H1 (cell line): ENCODE data around the gene NPTX1. TPM values are rescaled to one million over a fixed set of nuclear protein-coding genes. Genes with fewer than 3 reads are reported as not detected.

Source experiments
- CTCF ChIA-PET: fragments of 300-600 bp; sonication (Branson Sonifier 250); formaldehyde crosslinking; loops from one replicate; lab custom pipeline; 2021; ENCODE audit not compliant: partially characterized antibody; lab: Charles Lee
- POLR2A ChIA-PET: fragments of 300-600 bp; sonication (Branson Sonifier 250); formaldehyde crosslinking; loops from one replicate; lab custom pipeline; 2021; ENCODE audit warnings: inconsistent platforms; ENCODE audit not compliant: partially characterized antibody; lab: Charles Lee
- DNase-seq, 2 experiments: peaks; one replicate each; pipeline versions ENCODE4 v3.0.0 to v3.0.0-alpha.2; 2010 to 2022; ENCODE audit warnings: low spot score in 2 of 2, low read depth in 1 of 2, mixed read lengths in 1 of 2
- FAIRE-seq: peaks from 2 replicates; lab custom pipeline; 2011; peaks lifted over from hg19 to GRCh38; lab: Jason Lieb, UNC
- H2AFZ ChIP-seq: 2 replicates; pipeline ENCODE4 v1.8.1; 2012; ENCODE audit warnings: low read length, inconsistent platforms
- H2AK5ac ChIP-seq: 2 replicates; pipeline ENCODE4 v1.6.1; 2013; ENCODE audit warnings: low read depth, low read length
- H2BK120ac ChIP-seq: replicated peaks from 2 replicates; pipeline ENCODE3; 2013; ENCODE audit warnings: low read depth, low read length, inconsistent platforms
- H2BK12ac ChIP-seq: 2 replicates; pipeline ENCODE4 v1.6.1; 2013; ENCODE audit warnings: low read depth, low read length
- H2BK15ac ChIP-seq: 2 replicates; pipeline ENCODE4 v1.6.1; 2013; ENCODE audit warnings: low read length
- H2BK20ac ChIP-seq: 2 replicates; pipeline ENCODE4 v1.6.1; 2013; ENCODE audit warnings: low read length
- H2BK5ac ChIP-seq: 2 replicates; pipeline ENCODE4 v1.6.1; 2013; ENCODE audit warnings: low read depth, low read length
- H3K14ac ChIP-seq: 2 replicates; pipeline ENCODE4 v1.6.1; 2013; ENCODE audit warnings: inconsistent platforms; ENCODE audit not compliant: insufficient read length
- H3K18ac ChIP-seq: 2 replicates; pipeline ENCODE4 v1.6.1; 2013; ENCODE audit warnings: low read length; ENCODE audit errors: extremely low read depth
- H3K23ac ChIP-seq: 2 replicates; pipeline ENCODE4 v1.6.1; 2013; ENCODE audit warnings: inconsistent platforms; ENCODE audit not compliant: insufficient read length
- H3K23me2 ChIP-seq: 2 replicates; pipeline ENCODE4 v1.6.1; 2013; ENCODE audit warnings: low read depth, low read length
- H3K27ac ChIP-seq: 2 replicates; pipeline ENCODE4 v1.6.1; 2011; ENCODE audit warnings: low read depth, low read length, inconsistent platforms
- H3K27me3 ChIP-seq, 4 experiments: replicated peaks in 1 of 4; 1 replicate in 1 of 4; 2 replicates in 3 of 4; pipeline versions ENCODE4 v1.6.1 to v1.8.1; 2011 to 2013; ENCODE audit warnings: low read length in 3 of 4, mild to moderate bottlenecking in 3 of 4, inconsistent platforms in 2 of 4, mixed read lengths in 2 of 4, moderate library complexity in 1 of 4; ENCODE audit not compliant: control insufficient read depth in 3 of 4, insufficient read depth in 3 of 4; ENCODE audit errors: extremely low read depth in 1 of 4
- H3K36me3 ChIP-seq, 4 experiments: 2 replicates each; pipeline versions ENCODE4 v1.6.1 to v1.8.1; 2011 to 2013; ENCODE audit warnings: mild to moderate bottlenecking in 4 of 4, low read length in 3 of 4, moderate library complexity in 2 of 4, control low read depth in 1 of 4, inconsistent platforms in 1 of 4; ENCODE audit not compliant: insufficient read depth in 4 of 4, control insufficient read depth in 2 of 4
- H3K4ac ChIP-seq: replicated peaks from 2 replicates; pipeline ENCODE3; 2013; ENCODE audit warnings: low read length, low read depth, mixed read lengths, inconsistent platforms; ENCODE audit not compliant: insufficient read length
- H3K4me1 ChIP-seq, 4 experiments: replicated peaks in 1 of 4; 1 replicate in 1 of 4; 2 replicates in 3 of 4; pipeline versions ENCODE4 v1.6.1 to v1.8.1; 2011 to 2013; ENCODE audit warnings: low read length in 3 of 4, inconsistent platforms in 2 of 4, mixed read lengths in 1 of 4; ENCODE audit not compliant: insufficient read depth in 4 of 4, control insufficient read depth in 3 of 4
- H3K4me2 ChIP-seq, 2 experiments: 2 replicates each; pipeline versions ENCODE4 v1.6.1 to v1.8.1; 2011 to 2013; ENCODE audit warnings: low read depth in 2 of 2, low read length in 2 of 2, control low read depth in 1 of 2, inconsistent platforms in 1 of 2, mild to moderate bottlenecking in 1 of 2; ENCODE audit not compliant: insufficient read depth in 1 of 2
- H3K4me3 ChIP-seq, 4 experiments: fragments of 200-600, 300-600 bp in 1 of 4; sonication (generic), shearing (Covaris generic), sonication (Bioruptor Twin) in 1 of 4; 2 replicates each; pipeline versions ENCODE4 v1.5.1 to v1.8.1; 2011 to 2016; ENCODE audit warnings: low read length in 4 of 4, low read depth in 3 of 4, control low read depth in 2 of 4, inconsistent platforms in 2 of 4, mild to moderate bottlenecking in 2 of 4, mixed read lengths in 1 of 4, moderate library complexity in 1 of 4; ENCODE audit not compliant: insufficient read depth in 2 of 4; ENCODE audit errors: extremely low read depth in 1 of 4
- H3K56ac ChIP-seq: replicated peaks from 2 replicates; pipeline ENCODE3; 2013; ENCODE audit warnings: low read depth, mild to moderate bottlenecking, mixed read lengths, low read length, inconsistent platforms; ENCODE audit not compliant: insufficient read length
- H3K79me1 ChIP-seq: 2 replicates; pipeline ENCODE4 v1.6.1; 2013; ENCODE audit warnings: low read depth, low read length, control low read depth
- H3K79me2 ChIP-seq, 2 experiments: 2 replicates each; pipeline versions ENCODE4 v1.6.1 to v1.8.1; 2012 to 2013; ENCODE audit warnings: low read length in 2 of 2, mild to moderate bottlenecking in 2 of 2, inconsistent platforms in 1 of 2; ENCODE audit not compliant: insufficient read depth in 2 of 2, control insufficient read depth in 1 of 2
- H3K9ac ChIP-seq, 4 experiments: replicated peaks in 1 of 4; 1 replicate in 1 of 4; 2 replicates in 3 of 4; pipeline versions ENCODE4 v1.6.1 to v1.8.1; 2011 to 2013; ENCODE audit warnings: low read depth in 3 of 4, low read length in 3 of 4, control low read depth in 2 of 4, mild to moderate bottlenecking in 2 of 4, moderate library complexity in 2 of 4, inconsistent platforms in 1 of 4; ENCODE audit errors: extremely low read depth in 1 of 4
- H3K9me3 ChIP-seq, 2 experiments: 2 replicates each; pipeline versions ENCODE4 v1.6.1 to v1.8.1; 2012 to 2013; ENCODE audit warnings: mild to moderate bottlenecking in 2 of 2, moderate library complexity in 2 of 2, control low read depth in 1 of 2, inconsistent platforms in 1 of 2, low read depth in 1 of 2, low read length in 1 of 2, mixed read lengths in 1 of 2; ENCODE audit not compliant: insufficient read depth in 2 of 2
- H4K20me1 ChIP-seq, 2 experiments: replicated peaks in 1 of 2; 2 replicates each; pipeline versions ENCODE3 to v1.8.1; 2011 to 2013; ENCODE audit warnings: inconsistent platforms in 2 of 2, low read length in 2 of 2, mild to moderate bottlenecking in 1 of 2; ENCODE audit not compliant: insufficient read depth in 2 of 2, control insufficient read depth in 1 of 2
- H4K5ac ChIP-seq: 2 replicates; pipeline ENCODE4 v1.6.1; 2013; ENCODE audit warnings: low read length, low read depth, mixed read lengths, inconsistent platforms; ENCODE audit not compliant: insufficient read length
- H4K8ac ChIP-seq: 2 replicates; pipeline ENCODE4 v1.8.0; 2013; ENCODE audit warnings: mild to moderate bottlenecking, moderate library complexity, low read length, inconsistent platforms; ENCODE audit not compliant: insufficient read depth; ENCODE audit errors: extremely low read depth
- H4K91ac ChIP-seq: replicated peaks from 2 replicates; pipeline ENCODE3; 2013; ENCODE audit warnings: low read length, mixed read lengths, inconsistent platforms; ENCODE audit not compliant: insufficient read length
- EZH2 ChIP-seq: fragments of 200-600 bp; sonication (generic); IDR thresholded peaks from 2 replicates; pipeline ENCODE4 v1.7.1; 2012; ENCODE audit warnings: low read depth, mild to moderate bottlenecking, moderate library complexity, low read length, inconsistent platforms; ENCODE audit not compliant: severe bottlenecking
- SP4 ChIP-seq: IDR thresholded peaks from 2 replicates; pipeline ENCODE4 v1.6.1; 2012; ENCODE audit warnings: low read length, inconsistent platforms
- WGBS, 2 experiments: shearing (Covaris generic) in 1 of 2; methylation state at CpG; one replicate each; pipeline versions ENCODE4 v1.1.6 to v1.1.7; 2013 to 2015; ENCODE audit warnings: low lambda C conversion rate in 2 of 2, mixed read lengths in 2 of 2, inconsistent platforms in 1 of 2, low coverage in 1 of 2, missing lambda C conversion rate in 1 of 2; ENCODE audit not compliant: insufficient replicate concordance in 2 of 2, insufficient coverage in 1 of 2, insufficient read length in 1 of 2; ENCODE audit errors: extremely low coverage in 1 of 2, missing lambda C conversion rate in 1 of 2; 5-methylcytosine and 5-hydroxymethylcytosine counted together
- polyA plus RNA-seq, 7 experiments: library from polyadenylated mRNA; depleted of rRNA in 3 of 7; stranded (reverse) in 5 of 7; unstranded in 2 of 7; fragments of >200 nt in 5 of 7; fragments of 200-250 nt in 2 of 7; gene quantifications; 1 replicate in 5 of 7; 2 replicates in 1 of 7; 4 replicates in 1 of 7; pipeline versions ENCODE4 v1.2.1 to v1.2.3, GENCODE V29; 2011 to 2013; ENCODE audit warnings: missing spikeins in 2 of 7, mixed read lengths in 2 of 7
- total RNA-seq: library from RNA; stranded (reverse); fragmentation: NEBNext Ultra II Directional; extraction: Animal tissue kit (Norgen Biotek cat#: 25700); gene quantifications from 2 replicates; pipeline ENCODE4 v1.2.1, GENCODE V29; 2021

NPTX1 gene
- total and polyA plus RNA-seq, 2 of the 8 experiments (the other 6 are each of a cell fraction or from before 2014, with no cell fraction given): 12.0 to 17.9 TPM

DNA sequence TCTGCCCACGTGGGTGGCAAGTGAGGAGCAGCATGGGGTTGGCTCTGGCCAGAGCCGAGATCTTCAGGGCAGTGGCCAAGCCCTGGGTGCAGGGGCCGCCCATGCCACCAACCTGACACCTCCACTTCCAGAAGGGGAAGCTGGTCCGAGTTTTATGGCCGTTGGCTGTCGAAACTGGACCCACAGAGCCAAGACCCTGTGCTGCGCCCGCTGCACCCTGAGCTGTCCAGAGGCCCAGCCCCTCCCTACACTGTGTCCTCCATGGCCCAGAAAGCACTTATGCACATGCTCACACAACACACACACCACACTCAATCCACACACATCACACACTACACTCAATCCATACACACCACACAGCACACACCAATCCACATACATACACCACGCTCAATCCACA is 34.4 kb upstream of the NPTX1 start:
- no peaks in the 10 kb centered on the region for H3K36me3 ChIP-seq
- H3K18ac ChIP-seq: no peak overlapping the region
- H2BK15ac ChIP-seq: 0 out of 2 replicates have a peak overlapping the region, but pooled peaks have one; percentile 6
- ChIA-PET CTCF (interaction anchor here (1.3 to 1.5 kb wide), 2 partner anchors 83 to 86 kb away, joined by 5 to 6 read pairs; no protein-coding TSS in a partner anchor), POLR2A (interaction anchor here (1.1 kb wide), 1 partner anchor 35 kb away, joined by 4 read pairs; no protein-coding TSS in a partner anchor)
- no peak overlapping the region for H2BK120ac ChIP-seq
- H3K23me2 ChIP-seq: peaks cover 10% of the 10 kb centered on the region; the same call in 1 of the 2 replicates
- no peak for DNase-seq
- H3K4ac ChIP-seq: no peak overlapping the region
- no peak for TF ChIP-seq SP4
- no peak for TF ChIP-seq EZH2
- no peak for FAIRE-seq
- no peak overlapping the region for H3K4me3 ChIP-seq
- H3K4me1 ChIP-seq: peaks cover 0 to 2% (median 1%) of the 10 kb centered on the region in 4 experiments; a peak in 3 of 7 replicates
- WGBS, 2 experiments: 90 to 100% methylated on average over 1 to 9 of the region's 9 CpGs
- 0 out of 2 replicates have a peak overlapping the region, but pooled peaks have one; percentile 13 for H2BK5ac ChIP-seq
- no peak overlapping the region for H3K27ac ChIP-seq
- no peak overlapping the region for H2AFZ ChIP-seq
- H4K5ac ChIP-seq: no peak overlapping the region
- H3K23ac ChIP-seq: no peak overlapping the region
- H3K27me3 ChIP-seq: peaks cover 0 to 8% (median 3%) of the 10 kb centered on the region in 4 experiments; a peak in 4 of 7 replicates
- peaks cover 0 to 9% of the 10 kb centered on the region in 2 experiments for H4K20me1 ChIP-seq
- H2BK20ac ChIP-seq: no peak overlapping the region; the same call in 1 of the 2 replicates
- no peaks in the 10 kb centered on the region for H3K79me2 ChIP-seq
- H3K14ac ChIP-seq: no peak overlapping the region
- peak overlapping the region; percentile 99 for H3K56ac ChIP-seq
- H2BK12ac ChIP-seq: peak overlapping the region; percentile 88; the same call in 1 of the 2 replicates
- H2AK5ac ChIP-seq: peak overlapping the region; percentile 42; the same call in 1 of the 2 replicates
- no peaks in the 10 kb centered on the region for H3K79me1 ChIP-seq
- H4K8ac ChIP-seq: peak overlapping the region; percentile 45; the same call in 1 of the 2 replicates
- H3K9me3 ChIP-seq: no peaks in the 10 kb centered on the region
- no peak overlapping the region for H3K4me2 ChIP-seq
- H3K9ac ChIP-seq: no peak overlapping the region
- peak overlapping the region; percentile 74 for H4K91ac ChIP-seq
